NCI-H82 treated with DMSO at 0.1 percent for 48 hours (cell line): ENCODE results near the gene NEU1.
"Not testable (repeated sequence)": the region's sequence is repeated elsewhere in the genome, so short reads cannot be mapped to it uniquely, and the experiment has no call there.

ENCODE experiments used
- DNase-seq: peaks from one replicate; lab custom pipeline; 2025; ENCODE audit not compliant: unreplicated experiment; lab: John Stamatoyannopoulos, UW

The NEU1 gene

DNA sequence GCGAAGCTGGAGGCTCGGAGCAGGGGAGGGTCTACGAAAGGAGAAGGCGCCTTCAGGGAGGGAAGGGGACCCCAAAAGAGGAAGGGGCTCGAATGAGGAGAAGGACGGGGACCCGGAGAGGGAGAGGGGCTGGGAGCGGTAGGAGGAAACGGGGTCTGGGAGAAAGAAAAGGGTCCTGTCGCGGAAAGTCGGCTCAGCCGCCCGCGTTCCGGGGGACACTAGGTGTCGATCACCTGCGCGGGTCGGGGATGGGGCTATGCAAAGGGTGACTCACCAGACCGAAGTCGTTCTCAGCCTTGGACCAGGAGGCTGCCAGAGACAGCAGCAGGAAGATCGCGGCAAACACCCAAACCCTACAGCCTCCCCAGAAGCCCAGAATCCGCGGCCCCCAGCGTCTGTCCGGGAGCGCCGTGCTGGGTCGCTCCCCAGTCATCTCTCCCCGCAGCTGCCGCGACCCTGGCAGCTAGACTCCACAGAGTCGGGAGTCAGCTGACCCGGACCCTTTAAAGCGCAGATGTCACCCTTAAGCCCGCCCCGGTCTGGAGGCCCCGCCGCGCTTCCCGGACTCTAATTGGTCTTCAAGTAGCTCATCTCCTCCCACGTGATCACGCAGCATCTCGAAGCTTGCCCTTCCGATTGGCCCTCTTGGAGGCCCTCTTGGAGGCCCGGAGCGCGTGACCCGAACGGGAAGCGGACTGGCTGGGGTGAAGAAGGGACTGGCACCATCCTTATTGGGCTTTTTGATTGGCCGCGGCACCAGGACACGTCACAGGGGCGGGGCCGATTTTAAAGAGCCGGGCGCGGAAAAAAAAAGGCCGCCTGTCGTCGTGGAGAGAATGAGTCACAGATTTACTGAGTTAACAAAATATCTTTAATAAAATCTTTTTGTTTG lies at the start of gene NEU1:
Gene NEU1 (minus strand): TSS at position 478 of the 892 bp plus-strand sequence. CDS start 45 bp downstream, at position 433.
- peak; percentile 100 for DNase-seq

DNA sequence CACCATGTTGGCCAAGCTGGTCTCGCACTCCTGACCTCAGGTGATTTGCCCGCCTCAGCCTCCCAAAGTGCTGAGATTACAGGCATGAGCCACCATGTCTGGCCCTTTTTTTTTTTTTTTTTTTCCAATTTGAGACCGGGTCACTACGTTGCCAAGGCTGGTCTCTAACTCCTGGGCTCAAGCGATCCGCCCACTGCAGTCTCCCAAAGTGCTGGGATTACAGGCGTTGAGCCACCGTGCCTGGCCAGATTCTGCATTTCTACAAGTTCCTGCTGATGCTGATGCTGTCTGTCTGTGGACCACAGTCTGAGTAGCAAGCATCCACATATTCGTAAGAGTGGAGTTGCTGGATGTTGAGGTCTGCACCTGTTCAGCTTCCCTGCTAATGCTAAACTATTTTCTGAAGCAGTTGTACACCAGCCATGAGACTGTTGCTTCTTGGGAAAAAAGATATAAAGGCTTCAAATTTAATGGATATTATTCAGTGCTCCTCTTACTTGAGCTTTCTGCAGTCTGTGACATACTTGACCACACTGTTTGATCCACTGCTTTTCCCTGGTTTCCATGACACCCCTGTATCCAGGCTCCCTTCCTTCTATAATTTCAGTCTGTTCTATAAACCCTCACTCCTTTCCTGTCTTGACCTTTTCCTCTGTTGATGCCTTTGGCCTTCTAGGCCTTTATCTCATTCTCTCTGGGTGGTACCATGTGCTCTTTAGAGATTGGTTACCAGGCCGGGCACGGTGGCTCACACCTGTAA lies 49.4 kb upstream of the NEU1 start:
- no peak for DNase-seq

DNA sequence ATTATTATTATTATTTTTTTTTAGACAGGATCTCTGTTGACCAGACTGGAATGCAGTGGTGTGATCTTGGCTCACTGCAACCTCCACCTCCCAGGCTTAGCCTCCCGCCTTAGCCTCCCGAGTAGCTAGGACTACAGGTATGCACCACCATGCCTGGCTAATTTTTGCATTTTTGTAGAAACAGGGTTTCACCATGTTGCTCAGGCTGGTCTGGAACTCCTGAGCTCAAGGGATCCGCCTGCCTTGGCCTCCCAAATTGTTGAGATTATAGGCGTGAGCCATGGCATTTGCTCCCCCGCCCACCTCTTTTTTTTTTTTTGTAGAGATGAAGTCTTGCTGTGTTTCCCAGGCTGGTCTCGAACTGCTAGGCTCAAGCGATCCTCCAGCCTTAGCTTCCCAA lies 46.7 kb upstream of the NEU1 start:
- not testable (repeated sequence) for DNase-seq

DNA sequence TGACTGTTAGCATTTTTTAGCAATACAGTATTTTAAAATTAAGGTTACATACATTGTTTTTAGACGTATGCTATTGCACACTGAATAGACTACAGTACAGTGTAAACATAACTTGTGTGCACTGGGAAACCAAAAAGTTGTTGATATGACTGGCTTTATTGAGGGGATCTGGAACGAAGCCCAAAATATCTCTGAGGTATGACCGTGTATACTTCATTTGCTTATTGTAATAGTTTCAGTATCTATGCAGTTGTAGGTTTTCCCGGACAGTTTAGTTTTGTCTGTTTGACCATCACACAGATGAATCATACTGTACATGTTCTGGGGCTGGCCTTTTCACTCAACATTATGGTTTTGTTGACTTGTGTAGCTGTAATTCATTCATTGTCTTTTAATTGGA lies 46.2 kb upstream of the NEU1 start:
- DNase-seq = no peak

DNA sequence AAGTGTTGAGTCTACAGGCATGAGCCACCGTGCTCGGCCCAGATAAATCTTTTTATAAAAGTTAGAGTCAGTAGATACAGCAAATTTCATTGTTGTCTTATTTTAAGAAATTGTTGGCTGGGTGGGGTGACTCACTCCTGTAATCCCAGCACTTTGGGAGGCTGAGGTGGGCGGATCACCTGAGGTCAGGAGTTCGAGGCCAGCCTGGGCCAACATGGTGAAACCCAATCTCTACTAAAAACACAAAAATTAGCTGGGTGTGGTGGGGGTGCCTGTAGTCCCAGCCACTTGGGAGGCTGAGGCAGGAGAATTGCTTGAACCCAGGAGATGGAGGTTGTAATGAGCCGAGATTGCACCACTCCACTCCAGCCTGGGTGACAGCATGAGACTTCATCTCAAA lies 45.6 kb upstream of the NEU1 start:
- DNase-seq = not testable (repeated sequence)

DNA sequence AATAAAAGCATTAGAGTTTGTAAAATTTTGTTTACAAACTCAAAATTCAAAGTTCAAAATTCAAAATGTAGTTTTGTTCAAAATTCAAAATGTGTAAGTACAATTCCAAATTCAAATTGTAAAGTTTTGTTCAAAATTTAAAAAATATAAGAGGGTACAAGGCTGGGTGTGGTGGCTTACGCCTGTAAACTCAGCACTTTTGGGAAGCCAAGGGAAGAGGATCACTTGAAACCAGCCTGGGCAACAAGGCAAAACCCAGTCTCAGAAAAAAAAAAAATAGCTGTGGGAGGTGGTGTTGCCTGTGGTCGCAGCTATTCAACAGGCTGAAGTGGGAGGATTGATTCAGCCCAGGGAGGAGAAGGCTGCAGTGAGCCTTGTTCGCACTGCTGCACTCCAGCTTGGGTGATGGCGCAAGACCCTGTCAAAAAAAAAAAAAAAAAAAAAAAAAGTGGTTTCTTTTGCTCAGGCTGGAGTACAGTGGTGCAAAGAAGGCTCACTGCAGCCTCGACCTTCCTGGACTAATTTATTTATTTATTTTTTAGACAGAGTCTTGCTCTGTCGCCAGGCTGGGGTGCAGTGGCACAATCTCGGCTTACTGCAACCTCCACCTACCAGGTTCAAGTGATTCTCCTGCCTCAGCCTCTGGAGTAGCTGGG lies 44.7 kb upstream of the NEU1 start:
- no peak for DNase-seq

DNA sequence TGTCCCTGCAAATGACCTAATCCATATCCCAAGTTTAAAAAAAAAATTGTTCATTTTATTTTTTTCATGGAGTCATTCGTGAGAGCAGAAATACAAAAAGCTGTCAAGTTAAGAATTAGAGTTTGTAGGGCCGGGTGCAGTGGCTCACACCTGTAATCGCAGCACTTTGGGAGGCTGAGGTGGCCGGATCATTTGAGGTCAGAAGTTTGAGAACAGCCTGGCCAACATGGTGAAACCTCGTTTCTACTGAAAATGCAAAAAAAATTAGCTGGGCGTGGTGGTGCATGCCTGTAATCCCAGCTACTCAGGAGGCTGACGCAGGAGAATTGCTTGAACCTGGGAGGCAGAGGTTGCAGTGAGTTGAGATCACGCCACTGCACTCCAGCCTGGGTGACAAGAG lies 44.1 kb upstream of the NEU1 start:
- DNase-seq = not testable (repeated sequence)

DNA sequence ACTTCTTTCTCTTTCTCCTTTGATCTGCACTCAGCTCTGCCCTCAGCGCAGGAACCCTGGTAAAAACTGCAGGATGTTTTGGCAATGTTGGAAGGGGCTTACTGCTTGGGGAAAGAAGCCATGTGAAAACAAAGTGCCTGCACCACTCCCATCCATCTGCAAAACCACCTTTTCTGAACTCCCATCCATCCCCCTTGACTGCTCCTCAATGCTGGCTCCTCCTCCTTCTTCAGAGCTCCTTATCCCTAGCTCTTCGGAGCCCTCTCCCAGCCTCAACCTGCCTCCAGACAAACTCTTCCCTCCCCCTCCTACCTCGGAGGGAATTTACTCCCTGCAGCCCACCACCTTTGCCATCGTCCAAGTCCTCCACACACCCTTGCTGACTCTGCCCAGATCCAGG lies 43.5 kb upstream of the NEU1 start:
- DNase-seq = no peak

DNA sequence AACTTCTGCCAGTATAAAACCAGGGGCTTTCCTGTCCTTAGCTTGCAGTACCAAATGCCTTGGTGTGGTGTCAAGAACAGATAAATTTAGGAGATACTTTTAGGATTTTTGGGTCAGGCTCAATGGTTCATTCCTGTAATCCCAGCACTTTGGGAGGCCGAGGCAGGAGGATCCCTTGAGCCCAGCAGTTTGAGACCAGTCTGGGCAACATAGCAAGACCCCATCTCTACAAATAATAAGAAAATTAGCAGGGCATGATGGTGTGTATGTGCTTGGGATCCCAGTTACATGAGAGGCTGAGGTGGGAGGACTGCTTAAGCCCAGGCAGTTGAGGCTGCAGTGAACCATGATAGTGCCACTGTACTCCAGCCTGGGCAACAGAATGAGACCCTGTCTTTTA lies 42.4 kb upstream of the NEU1 start:
- no peak for DNase-seq

DNA sequence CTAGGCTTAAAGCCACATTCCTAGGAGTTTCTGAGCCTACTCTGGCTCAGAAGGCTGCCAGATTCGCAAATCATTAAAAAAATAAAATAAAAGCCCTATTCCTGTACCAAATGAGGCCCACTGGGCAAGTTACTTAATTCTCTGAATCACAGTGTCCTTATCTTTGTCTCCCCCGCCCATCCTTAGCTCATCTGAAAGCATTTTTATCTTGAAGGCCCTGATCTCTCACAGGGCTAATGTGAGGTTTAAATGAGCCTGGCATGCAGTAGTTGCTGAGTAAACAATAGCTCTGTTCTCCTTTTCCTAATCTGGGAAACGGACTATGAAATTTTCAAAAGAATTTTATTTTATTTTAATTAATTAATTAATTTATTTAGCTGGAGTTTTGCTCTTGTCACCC lies 41.3 kb upstream of the NEU1 start:
- DNase-seq = no peak

DNA sequence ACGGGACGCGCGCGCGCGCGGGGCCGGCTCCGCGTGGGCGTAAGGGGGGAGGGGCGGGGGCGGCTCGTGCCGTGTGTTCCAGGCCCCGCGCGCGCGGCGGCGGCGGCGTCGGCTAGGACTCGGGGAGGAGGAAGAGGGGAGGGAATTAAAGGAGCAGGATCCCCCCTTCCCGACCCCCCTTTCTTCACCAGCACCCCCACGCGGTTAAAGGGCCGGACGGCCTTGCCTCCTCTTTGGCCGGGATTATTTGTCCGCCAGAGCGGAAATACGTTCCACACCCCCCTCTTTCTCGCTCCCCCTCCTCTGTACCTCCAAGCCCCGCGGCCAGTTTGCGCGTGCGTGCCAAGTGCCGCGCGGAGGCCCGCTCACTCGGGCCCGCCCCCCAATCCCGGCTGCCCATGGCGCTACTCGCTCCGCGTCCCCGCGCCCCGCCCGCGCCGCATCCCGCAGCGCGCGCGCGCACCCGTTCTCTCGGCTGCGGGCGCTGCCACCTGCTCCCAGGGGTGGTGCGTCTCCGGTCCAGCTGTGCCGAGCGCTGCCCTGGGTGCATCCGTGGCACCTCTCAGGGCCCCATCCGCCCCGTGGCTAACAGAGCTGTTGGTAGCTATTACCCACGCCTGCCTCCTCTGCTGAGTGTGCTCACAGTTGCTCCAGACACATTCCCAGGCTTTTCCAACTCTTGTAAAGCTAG lies 39.5 kb upstream of the NEU1 start, which contains the start of gene ZBTB12:
Gene ZBTB12 (minus strand): TSS at position 134 of the 691 bp plus-strand sequence. CDS start 781 bp downstream, outside the sequence.
- peak; percentile 89 for DNase-seq

DNA sequence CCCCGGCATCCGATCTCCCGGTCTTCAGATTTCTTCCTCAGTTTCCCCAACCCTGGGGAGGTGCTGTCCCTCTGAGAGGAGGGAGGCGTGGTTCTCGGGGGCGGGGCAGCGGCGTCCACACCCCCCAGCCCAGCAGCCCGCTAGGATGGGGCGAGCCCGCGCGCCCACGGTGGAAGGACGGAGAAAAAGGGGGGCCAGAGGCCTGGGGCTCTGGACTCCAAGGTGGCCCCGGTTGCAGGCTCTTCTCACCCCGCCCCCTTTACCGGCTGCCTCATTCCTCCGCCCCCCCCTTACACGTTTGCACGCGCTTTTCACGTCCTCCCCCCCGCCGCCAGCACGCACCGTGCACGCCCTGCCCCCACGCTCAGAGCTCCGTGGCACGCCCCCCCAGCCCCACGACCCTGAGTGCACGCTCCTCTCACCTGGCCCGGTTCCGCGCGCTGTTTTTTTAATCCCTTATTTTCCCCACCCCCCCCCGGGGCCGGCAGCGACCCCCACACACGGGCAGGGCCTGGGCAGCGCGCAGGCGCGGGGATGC lies 38.9 kb upstream of the NEU1 start:
- no peak for DNase-seq

DNA sequence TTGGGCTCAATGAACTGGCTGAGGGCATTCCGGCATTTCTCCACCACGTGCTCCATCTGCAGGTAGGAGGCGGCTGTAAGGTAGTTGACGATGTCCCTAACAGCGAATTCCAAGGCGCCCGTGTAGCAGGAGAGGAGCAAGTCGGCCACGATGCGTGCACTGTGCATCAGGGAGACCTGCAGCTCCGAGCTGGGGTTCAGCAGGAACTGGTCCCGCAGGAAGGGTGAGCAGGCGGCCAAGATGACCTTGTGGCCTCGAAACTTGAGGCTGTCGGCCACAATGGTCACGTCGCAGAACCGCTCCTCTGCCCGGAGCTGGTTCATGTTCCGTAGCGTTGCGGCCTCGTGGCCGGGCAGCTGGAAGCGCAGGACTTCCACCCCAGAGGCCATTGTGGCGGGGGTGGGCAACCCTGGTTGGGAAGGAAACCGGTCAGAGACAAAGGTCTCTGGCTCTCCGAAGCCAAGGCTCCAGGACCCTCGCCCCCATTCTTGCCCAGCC lies 38.3 kb upstream of the NEU1 start:
- no peak for DNase-seq

DNA sequence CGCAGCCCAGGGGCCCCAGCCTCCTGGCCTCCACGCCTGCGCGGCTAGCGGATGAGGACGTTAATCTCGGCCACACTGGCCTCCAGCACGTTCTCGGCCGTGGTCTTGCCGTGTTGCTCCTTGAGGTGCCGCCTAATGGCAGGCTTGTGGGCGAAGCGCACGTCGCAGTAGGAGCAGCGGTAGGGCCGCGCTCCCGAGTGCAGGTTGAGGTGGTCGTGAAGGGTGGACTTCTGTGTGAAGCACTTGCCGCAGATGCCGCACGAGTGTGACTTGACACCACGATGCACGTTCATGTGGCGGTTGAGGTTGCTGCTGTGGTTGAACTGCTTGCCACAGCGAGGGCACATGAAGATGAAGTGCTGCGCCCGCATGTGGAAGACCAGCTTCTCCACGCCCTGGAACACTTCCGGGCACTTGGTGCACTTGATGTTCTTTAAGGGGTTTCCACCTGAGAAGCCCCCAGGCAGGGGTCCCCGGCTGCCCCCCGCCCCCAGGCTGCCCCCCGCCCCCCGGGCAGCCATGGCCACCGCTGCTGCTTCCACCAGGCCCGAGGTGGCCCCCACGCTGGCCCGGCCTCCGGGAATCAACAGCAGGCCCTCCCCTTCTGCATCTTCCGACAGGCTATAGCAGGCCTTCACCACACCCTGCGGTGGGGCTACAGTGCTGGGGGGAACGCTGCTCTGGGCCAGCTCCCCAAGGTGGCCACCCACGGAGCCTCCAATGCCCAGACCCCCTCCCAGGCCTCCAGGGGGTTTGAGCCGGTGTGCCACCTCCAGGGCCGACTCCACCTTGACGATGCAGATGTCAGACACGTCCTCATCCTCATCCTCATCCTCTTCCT lies 37.5 kb upstream of the NEU1 start:
- no peak for DNase-seq

DNA sequence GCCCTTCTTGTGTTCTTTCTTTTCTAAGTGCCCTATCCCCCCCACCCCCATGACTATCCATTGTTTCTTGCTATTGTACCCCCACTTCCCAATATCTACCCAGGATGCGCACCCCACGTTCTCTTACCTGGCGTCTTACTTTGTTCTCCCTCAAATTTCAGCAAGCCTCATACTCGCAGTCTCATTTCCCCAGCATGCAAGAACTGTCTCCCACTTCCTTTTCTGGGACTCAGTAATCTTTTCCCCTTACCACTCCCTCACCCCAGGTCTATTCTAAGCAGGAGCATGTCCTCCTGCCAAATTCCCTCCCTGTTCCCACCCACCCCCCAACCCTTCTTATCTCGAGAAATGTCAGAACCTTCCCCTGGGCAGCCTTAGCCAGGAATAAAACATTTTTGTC lies 36.6 kb upstream of the NEU1 start:
- DNase-seq = no peak

DNA sequence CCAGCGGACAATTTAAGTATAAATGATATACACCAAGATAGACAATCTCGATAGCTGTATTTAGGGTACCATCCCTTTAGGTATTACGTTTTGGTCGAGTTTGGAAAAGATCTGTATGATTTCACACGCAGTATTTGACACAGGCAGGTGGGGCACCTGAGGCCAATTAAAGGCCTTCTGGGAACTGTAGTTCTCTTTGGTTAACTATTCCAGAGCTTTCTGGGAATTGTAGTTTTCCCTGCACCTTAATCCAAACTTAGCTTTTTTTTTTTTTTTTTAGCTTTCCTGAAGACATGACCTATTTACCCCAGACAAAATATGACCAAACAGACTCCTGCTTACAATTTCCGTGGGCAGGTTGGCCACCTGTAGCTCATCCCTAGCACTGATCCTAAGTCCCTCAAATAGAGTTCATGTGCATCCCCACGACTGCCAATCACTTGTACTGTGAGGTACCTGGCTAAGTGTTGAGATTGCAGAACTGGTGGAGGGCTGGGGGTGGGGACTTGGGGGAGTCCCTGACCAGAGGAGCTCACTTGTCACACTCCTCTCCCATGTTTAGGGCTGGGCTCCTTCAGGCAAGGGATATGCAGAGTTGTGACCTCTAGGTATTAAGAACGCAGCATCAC lies 35.9 kb upstream of the NEU1 start:
- peak; percentile 63 for DNase-seq

DNA sequence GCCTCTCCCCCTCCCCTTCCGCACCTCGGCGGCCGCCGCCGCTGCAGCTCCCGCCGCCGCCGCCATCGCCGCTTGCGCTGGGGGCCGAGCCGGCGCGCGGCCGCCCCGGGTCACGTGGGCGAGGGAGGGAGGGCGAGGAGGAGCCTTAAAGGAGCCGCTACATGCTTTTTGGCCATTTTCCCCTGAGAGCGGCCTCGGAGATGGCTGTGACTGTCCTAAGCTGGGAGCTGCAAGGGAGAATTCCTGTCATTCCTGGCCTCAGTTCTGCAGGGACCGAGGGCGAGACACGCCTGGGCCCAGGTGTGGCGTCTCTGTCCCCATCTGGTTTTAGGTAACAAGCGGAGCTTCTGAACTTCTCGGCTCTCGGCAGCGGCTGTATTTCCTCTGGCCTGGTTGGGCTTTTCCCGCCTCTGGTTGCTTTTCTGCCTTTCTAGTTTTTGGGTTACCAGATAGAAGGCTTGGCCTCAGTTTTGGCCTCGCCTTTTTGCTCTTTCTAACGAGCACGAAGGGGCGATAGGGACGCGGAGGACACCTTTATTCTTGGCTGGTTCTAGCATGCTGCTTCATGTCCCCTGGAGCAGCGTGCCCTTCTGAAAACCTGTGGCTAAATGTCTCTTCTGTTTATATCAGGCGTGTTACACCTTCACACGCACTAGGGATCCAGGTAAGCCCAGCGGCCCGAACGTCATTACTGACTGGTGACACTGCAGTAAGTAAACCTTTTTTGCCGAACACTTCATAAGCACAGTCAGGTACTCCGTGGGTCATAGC lies 35.2 kb upstream of the NEU1 start, which contains the start of gene EHMT2:
Gene EHMT2 (minus strand): TSS at position 87 of the 771 bp plus-strand sequence. CDS start 21 bp downstream, at position 66.
- DNase-seq = peak; percentile 63
